Caco-2 (cell line): ENCODE measurements around the gene RNF19B. TPM values are rescaled to one million over a fixed set of nuclear protein-coding genes. Genes with fewer than 3 reads are reported as not detected.

Experiments used
- BruUV-seq: library from RNA; stranded (reverse); fragments of 400-500 nt; replicated peaks from 2 replicates; lab custom pipeline; 2021; lab: Mats Ljungman, UMichigan
- CTCF ChIA-PET: fragments of 300-600 bp; sonication (Branson Sonifier 250); formaldehyde crosslinking; loops from one replicate; lab custom pipeline; 2022; ENCODE audit warnings: antibody characterized with exemption; lab: Charles Lee
- POLR2A ChIA-PET: fragments of 300-600 bp; sonication (Branson Sonifier 250); formaldehyde crosslinking; loops from one replicate; lab custom pipeline; 2022; ENCODE audit warnings: antibody characterized with exemption; lab: Charles Lee
- DNase-seq, 2 experiments: peaks; one replicate each; pipeline versions ENCODE4 v3.0.0 to v3.0.0-alpha.2; 2020 to 2022
- H3K27me3 ChIP-seq: replicated peaks from 2 replicates; pipeline ENCODE4 v1.6.0; 2011; ENCODE audit warnings: low read length; ENCODE audit not compliant: control insufficient read depth, insufficient read depth
- H3K36me3 ChIP-seq: 2 replicates; pipeline ENCODE4 v1.5.1; 2011; ENCODE audit warnings: low read length; ENCODE audit not compliant: control insufficient read depth, insufficient read depth
- H3K4me1 ChIP-seq: fragments of 250-450 bp; sonication (Bioruptor Pico); 2 replicates; pipeline ENCODE4 v1.5.1; 2020; ENCODE audit warnings: mild to moderate bottlenecking
- H3K4me3 ChIP-seq: 2 replicates; pipeline ENCODE4 v1.5.1; 2011; ENCODE audit warnings: low read depth, mild to moderate bottlenecking, control low read depth, low read length
- H3K9me3 ChIP-seq: fragments of 250-450 bp; sonication (Bioruptor Pico); 2 replicates; pipeline ENCODE4 v1.5.1; 2020; ENCODE audit warnings: mild to moderate bottlenecking, moderate library complexity
- H3K27ac Mint-ChIP-seq: one replicate; pipeline ENCODE4 v1.8.0; 2022; ENCODE audit warnings: mixed read lengths; ENCODE audit not compliant: unreplicated experiment
- H3K27me3 Mint-ChIP-seq: one replicate; pipeline ENCODE4 v1.8.0; 2022; ENCODE audit warnings: mixed read lengths; ENCODE audit not compliant: insufficient read depth, unreplicated experiment
- H3K36me3 Mint-ChIP-seq: one replicate; pipeline ENCODE4 v1.8.0; 2022; ENCODE audit warnings: mild to moderate bottlenecking, mixed read lengths; ENCODE audit not compliant: insufficient read depth, unreplicated experiment
- H3K4me1 Mint-ChIP-seq: one replicate; pipeline ENCODE4 v1.8.0; 2022; ENCODE audit warnings: low read depth, mixed read lengths; ENCODE audit not compliant: unreplicated experiment
- H3K4me3 Mint-ChIP-seq: one replicate; pipeline ENCODE4 v1.8.0; 2022; ENCODE audit warnings: mild to moderate bottlenecking, moderate library complexity, mixed read lengths; ENCODE audit not compliant: unreplicated experiment
- H3K9me3 Mint-ChIP-seq: one replicate; pipeline ENCODE4 v1.8.0; 2022; ENCODE audit warnings: mixed read lengths; ENCODE audit not compliant: unreplicated experiment
- intact Hi-C: fragments of 100-400 bp; cut with micrococcal nuclease; formaldehyde crosslinking; loops from one replicate; pipeline ENCODE4 v1.10.0; 2022; ENCODE audit not compliant: unreplicated experiment
- total RNA-seq: library from RNA; stranded (reverse); gene quantifications from 2 replicates; pipeline ENCODE4 v1.2.3, GENCODE V29; 2022
- TF ChIP-seq, protein P1 (sequence below), 2 experiments: fragments of 200-600 bp in 1 of 2; IDR thresholded peaks; 1 replicate in 1 of 2; 2 replicates in 1 of 2; pipeline versions ENCODE4 v1.5.1 to v1.8.0; 2011 to 2022; ENCODE audit warnings: antibody characterized with exemption in 1 of 2, control low read depth in 1 of 2, inconsistent platforms in 1 of 2, low read depth in 1 of 2, low read length in 1 of 2, mild to moderate bottlenecking in 1 of 2, moderate library complexity in 1 of 2; ENCODE audit not compliant: insufficient read depth in 1 of 2, severe bottlenecking in 1 of 2, unreplicated experiment in 1 of 2

RNF19B gene
- total RNA-seq, 1 experiment from 2014 or later, result 14.5 TPM

DNA sequence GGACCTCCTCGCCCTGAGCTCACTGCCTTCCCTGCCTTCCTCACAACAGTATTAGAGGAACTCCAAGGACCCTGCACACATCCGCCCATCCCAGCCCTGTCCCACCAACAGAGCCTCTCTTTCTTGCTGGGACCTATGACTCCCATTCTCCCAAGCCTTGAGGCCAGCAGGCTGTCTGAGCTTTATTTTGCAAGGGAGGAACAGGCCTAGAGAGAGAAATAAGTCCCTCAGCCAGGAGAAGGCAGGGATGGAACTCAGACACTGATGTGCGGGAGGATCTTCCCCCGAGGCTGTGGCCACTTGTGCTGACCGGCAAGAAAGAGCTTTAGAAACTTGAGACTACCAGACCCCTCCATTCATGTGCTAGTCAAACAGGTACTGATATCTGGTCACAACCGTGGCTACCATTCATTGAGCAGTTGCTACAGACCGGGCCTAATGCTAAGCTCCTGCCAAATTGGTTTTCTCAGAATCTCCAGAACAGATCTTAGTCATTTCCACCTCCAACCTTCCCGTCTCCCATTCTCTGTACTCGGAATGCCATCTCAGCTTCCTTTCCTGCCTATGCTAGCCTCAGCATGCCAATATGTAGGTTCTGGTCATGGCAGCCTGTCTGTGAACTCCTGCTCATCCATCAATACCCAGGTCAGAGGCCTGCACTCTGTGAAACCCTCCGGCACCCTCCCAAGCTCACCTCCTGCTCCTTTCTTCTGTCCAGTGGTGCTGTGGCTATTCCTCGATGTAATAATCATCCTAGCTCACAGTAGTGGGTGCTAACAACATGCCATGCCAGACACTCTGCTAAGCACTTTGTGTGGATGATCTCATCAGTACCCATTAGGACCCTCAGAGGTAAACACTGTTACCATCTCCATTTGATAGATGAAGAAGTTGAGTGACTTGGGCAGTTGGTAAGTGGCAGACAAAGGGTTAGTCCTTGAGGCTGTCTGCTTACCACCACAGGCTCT lies 67.2 kb downstream of the RNF19B start:
- CTCF ChIA-PET, result interaction anchor here (0.9 kb wide), 1 partner anchor 10 kb away, joined by 3 read pairs; no protein-coding TSS in a partner anchor
- no peaks in the 10 kb centered on the region for H3K9me3 ChIP-seq
- H3K4me3 ChIP-seq, result no peak overlapping the region
- TF ChIP-seq, protein P1, sequence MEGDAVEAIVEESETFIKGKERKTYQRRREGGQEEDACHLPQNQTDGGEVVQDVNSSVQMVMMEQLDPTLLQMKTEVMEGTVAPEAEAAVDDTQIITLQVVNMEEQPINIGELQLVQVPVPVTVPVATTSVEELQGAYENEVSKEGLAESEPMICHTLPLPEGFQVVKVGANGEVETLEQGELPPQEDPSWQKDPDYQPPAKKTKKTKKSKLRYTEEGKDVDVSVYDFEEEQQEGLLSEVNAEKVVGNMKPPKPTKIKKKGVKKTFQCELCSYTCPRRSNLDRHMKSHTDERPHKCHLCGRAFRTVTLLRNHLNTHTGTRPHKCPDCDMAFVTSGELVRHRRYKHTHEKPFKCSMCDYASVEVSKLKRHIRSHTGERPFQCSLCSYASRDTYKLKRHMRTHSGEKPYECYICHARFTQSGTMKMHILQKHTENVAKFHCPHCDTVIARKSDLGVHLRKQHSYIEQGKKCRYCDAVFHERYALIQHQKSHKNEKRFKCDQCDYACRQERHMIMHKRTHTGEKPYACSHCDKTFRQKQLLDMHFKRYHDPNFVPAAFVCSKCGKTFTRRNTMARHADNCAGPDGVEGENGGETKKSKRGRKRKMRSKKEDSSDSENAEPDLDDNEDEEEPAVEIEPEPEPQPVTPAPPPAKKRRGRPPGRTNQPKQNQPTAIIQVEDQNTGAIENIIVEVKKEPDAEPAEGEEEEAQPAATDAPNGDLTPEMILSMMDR (IDR thresholded peaks at IDR 0.05; ENCODE audit: insufficient read depth in 1 of 2, low read depth in 1 of 2, low read length in 1 of 2, severe bottlenecking in 1 of 2, unreplicated experiment in 1 of 2), result no peak
- BruUV-seq, result no TSS peak
- POLR2A ChIA-PET, result no interaction called here
- no peaks in the 10 kb centered on the region for H3K27me3 ChIP-seq
- H3K27ac Mint-ChIP-seq, result no peak overlapping the region
- no peaks in the 10 kb centered on the region for H3K36me3 ChIP-seq
- H3K4me1 ChIP-seq, result no peaks in the 10 kb centered on the region
- no peak for DNase-seq
- H3K4me1 Mint-ChIP-seq, result peaks cover 4% of the 10 kb centered on the region
- H3K36me3 Mint-ChIP-seq, result peaks cover 6% of the 10 kb centered on the region
- H3K27me3 Mint-ChIP-seq, result no peaks in the 10 kb centered on the region
- no peaks in the 10 kb centered on the region for H3K9me3 Mint-ChIP-seq
- intact Hi-C loops, result no loop called here
- no peak overlapping the region for H3K4me3 Mint-ChIP-seq

DNA sequence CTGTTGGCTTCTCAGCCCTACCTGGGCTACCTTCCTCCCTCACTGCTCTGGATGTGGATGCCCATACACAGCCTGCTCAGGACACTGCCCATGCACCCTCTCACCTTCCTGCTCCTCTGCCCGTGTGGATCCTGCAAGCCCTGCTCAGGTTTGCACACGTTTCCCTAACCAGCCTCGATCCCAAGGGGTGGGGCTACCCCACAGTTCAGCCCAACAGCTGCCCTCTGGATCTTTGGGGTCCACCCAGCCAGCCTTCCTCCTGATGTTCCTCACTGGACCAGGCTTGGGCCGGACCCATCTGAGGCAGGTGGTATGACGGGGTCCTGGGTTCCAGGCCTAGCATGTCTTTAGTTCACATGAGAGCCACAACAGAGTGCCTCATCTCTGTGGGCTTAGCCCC lies 68.2 kb downstream of the RNF19B start:
- H3K27me3 ChIP-seq, result no peaks in the 10 kb centered on the region
- no peaks in the 10 kb centered on the region for H3K9me3 Mint-ChIP-seq
- no peaks in the 10 kb centered on the region for H3K27me3 Mint-ChIP-seq
- H3K4me1 ChIP-seq, result no peaks in the 10 kb centered on the region
- peaks cover 8% of the 10 kb centered on the region for H3K4me1 Mint-ChIP-seq
- no peaks in the 10 kb centered on the region for H3K36me3 ChIP-seq
- intact Hi-C loops, result no loop called here
- no peak overlapping the region for H3K4me3 Mint-ChIP-seq
- H3K27ac Mint-ChIP-seq, result no peak overlapping the region
- POLR2A ChIA-PET, result no interaction called here
- TF ChIP-seq, protein P1 (IDR thresholded peaks at IDR 0.05; ENCODE audit: insufficient read depth in 1 of 2, low read depth in 1 of 2, low read length in 1 of 2, severe bottlenecking in 1 of 2, unreplicated experiment in 1 of 2), result no peak
- CTCF ChIA-PET, result no interaction called here
- H3K9me3 ChIP-seq, result no peaks in the 10 kb centered on the region
- peaks cover 6% of the 10 kb centered on the region for H3K36me3 Mint-ChIP-seq
- no TSS peak for BruUV-seq
- H3K4me3 ChIP-seq, result no peak overlapping the region
- DNase-seq, result no peak

DNA sequence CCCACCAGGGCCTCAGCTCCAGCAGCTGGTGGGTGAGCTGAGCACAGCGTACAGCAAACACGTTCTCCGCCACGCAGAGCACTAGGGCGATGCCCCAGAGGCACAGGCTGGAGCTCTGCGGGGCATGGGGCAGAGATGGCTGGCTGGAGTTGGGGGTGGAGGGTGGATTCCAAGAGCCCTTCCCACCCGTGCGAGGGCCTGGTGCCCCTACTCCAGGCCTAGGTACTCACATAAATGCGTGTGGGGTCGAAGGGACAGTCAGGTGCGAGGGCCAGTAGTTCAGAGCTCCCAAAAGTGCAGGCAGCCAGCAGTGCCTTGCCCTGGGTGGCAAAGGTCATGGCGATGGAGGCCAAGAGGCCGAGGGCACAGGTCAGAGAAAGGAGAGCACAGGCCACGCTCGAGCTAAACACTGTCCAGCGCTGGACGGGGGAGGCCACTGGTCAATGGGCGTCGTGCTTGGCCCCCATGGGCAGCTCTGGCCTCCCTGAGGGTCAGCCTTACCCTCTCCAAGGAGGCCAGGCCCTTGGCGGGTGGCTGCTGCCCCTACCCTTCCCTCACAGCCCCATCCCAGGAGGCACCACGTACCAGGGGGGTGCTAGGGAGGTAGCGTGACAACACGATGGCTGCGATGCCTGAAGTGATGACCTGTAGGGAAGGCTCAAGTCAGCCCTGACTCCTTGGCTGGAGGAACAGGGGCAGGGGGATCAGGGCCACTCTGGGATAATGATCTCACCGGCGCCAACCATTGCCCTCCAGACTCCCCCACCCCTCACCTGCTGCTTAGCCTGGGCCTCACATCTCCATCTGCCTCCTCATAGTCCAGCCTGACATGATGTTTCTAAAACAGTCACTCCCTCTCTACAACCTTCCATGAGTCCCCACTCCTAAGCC lies 69.0 kb downstream of the RNF19B start:
- POLR2A ChIA-PET, result no interaction called here
- H3K9me3 Mint-ChIP-seq, result no peaks in the 10 kb centered on the region
- DNase-seq, result no peak
- no peak overlapping the region for H3K4me3 Mint-ChIP-seq
- Histone ChIP-seq H3K36me3 (no peaks in the 10 kb centered on the region), H3K9me3 (no peaks in the 10 kb centered on the region), H3K4me1 (no peaks in the 10 kb centered on the region), H3K27me3 (no peaks in the 10 kb centered on the region), H3K4me3 (no peak overlapping the region)
- no peaks in the 10 kb centered on the region for H3K27me3 Mint-ChIP-seq
- TF ChIP-seq, protein P1 (IDR thresholded peaks at IDR 0.05; ENCODE audit: insufficient read depth in 1 of 2, low read depth in 1 of 2, low read length in 1 of 2, severe bottlenecking in 1 of 2, unreplicated experiment in 1 of 2), result no peak
- CTCF ChIA-PET, result interaction anchor here (0.6 kb wide), 1 partner anchor 183 kb away, joined by 3 read pairs; no protein-coding TSS in a partner anchor
- peaks cover 8% of the 10 kb centered on the region for H3K4me1 Mint-ChIP-seq
- no TSS peak for BruUV-seq
- H3K36me3 Mint-ChIP-seq, result peaks cover 6% of the 10 kb centered on the region
- intact Hi-C loops, result no loop called here
- H3K27ac Mint-ChIP-seq, result no peak overlapping the region
